GM18507 (cell line): ENCODE measurements around the gene SLC4A11.

Experiments
- DNase-seq: peaks from one replicate; pipeline ENCODE4 v3.0.0; 2011; ENCODE audit warnings: low read depth; ENCODE audit not compliant: insufficient read length; ENCODE audit errors: extremely low spot score
- FAIRE-seq: peaks from 2 replicates; lab custom pipeline; 2011; peaks lifted over from hg19 to GRCh38; lab: Jason Lieb, UNC

Gene SLC4A11

GRCh38 chr20:3248167-3248992, 9.4 kb upstream of the SLC4A11 start:
- FAIRE-seq = no peak
- DNase-seq = no peak

- DNase-seq = no peak
- FAIRE-seq = no peak
Observed at GRCh38 chr20:3247638-3248037, 8.6 kb upstream of the SLC4A11 start.

DNA sequence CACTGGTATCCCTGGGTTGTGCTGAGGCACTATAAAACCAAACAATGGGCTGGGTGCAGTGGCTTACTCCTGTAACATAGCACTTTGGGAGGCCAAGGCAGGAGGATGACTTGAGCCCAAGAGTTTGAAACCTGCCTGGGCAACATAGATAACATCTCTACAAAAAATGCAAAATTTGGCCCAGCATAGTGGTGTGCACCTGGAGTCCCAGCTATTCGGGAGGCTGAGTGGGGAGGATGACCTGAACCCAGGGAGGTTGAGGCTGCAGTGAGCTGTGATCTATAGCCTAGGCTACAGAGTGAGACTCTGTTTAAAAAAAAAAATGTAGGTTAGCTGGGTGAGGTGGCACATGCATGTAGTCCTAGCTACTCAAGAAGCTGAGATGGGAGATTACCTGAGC, 7.7 kb upstream of the SLC4A11 start:
- DNase-seq (no peak), FAIRE-seq (no peak)

DNA sequence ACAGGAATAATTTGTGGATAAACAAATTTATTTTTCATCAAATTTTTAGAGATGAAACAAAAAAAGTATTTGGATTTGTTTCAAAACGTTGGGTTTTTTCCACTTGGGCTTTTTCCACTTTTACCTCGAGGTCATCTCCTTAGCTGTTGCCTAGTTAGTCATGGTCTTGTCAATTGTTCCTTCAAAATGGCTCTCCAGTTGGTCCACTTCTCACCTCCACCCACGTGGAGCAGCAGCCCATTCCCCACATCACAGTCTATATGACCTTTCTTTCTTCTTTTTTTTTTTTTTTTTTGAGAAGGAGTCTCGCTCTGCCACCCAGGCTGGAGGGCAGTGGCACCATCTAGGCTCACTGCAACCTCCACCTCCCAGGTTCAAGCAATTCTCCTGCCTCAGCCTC, 6.7 kb upstream of the SLC4A11 start:
- no peak for DNase-seq
- no peak for FAIRE-seq

- FAIRE-seq (no peak), DNase-seq (no peak)
Observed at GRCh38 chr20:3245156-3245555, 6.2 kb upstream of the SLC4A11 start.

DNA sequence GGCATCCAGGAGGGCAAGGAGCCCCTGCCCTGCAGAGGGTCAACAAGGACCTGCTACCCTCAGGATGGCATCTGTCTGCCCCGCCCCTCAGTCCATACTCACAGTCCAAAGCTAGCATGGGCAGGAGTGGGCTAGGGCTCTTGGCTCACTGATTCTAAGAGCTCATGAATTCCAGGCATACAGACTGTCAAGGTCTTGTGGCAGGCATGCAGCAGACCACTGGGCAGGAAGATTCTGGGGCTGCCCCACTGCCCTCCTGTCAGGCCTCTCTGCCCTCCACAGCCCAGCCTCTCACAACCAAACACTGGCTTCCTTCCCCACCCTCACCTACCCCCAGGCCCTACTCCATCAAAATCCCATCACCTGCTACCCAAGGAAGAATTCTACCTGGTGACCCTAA, 5.6 kb upstream of the SLC4A11 start:
- FAIRE-seq (no peak), DNase-seq (no peak)

GRCh38 chr20:3243718-3244358, 4.8 kb upstream of the SLC4A11 start:
- no peak for FAIRE-seq
- DNase-seq = no peak

DNA sequence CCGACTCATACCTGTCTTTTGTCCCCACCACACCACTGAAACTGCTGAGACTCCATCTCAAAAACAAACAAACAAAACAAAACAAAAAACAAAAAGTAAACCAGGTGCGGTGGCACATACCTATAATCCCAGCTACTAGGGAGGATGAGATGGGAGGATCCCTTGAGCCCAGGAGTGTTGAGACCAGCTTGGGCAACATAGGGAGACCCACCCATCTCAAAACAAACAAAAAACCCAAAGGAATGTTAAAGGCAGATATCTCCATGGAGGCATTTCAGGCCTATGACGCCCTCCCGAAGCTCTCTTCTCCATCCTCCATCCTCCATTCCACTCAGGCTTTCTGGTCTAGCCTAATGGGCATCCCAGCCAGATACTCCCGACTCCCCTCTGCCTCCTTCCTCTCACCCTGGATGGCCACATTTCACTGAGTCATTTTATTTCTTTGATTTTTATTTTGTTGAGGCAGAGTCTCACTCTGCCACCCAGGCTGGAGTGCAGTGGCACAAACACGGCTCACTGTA, 3.2 kb upstream of the SLC4A11 start:
- DNase-seq = no peak
- no peak for FAIRE-seq

DNA sequence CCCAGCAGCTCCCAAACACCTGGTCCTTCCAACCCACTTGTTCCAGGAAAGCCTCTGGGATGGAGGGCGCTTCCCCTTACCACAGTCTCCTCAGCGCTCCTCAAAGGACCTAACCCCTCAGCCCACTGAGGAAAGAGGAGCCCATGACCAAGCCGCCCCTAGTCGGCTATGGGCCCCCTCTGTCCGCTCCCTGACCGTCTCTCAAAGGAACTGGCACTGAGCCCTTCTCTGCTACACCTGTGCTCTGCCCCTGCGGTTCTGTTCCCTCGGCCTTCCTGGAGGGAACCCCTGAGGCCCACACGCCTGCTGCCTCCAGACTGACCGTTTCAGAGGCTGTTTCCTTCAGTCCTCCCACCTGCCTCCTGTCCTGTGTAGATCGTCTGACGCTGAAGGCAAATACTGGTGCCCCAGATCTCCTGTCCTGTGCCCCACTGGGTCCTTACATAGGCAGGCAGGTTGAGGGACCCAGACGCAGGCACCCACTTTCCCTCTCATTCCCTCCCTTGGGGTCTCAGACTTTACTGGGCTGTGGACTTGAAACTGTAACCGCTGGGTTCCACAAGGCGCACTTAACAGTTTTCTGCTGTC, 1.9 kb upstream of the SLC4A11 start:
- DNase-seq (no peak), FAIRE-seq (no peak)

GRCh38 chr20:3239867-3240775, 1.1 kb upstream of the SLC4A11 start:
- no peak for FAIRE-seq
- no peak for DNase-seq

DNA sequence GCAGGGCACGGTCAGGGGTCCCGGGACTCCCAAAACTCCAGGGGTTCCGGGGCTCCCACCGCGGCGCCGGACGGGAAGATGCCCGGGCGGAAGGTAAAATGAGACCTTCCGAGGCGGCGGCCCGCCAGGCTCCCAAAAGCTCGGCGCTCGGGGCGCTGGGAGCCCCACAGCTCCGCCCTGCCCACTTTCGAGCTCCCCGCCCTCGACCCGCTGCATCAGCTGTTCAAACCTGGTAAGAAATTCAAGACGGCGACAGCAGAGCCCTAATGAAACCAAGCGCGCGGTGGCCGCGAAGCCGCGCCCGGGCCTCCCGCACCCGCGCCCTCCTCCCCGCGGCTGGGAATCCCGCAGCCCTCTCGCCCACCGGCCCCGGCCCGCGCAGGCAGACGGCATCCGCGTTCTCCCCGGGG, 369 bp downstream of the SLC4A11 start:
- FAIRE-seq = peak; percentile 53
- no peak for DNase-seq

- no peak for FAIRE-seq
- no peak for DNase-seq
Observed at GRCh38 chr20:3237958-3238615, 903 bp downstream of the SLC4A11 start.

- FAIRE-seq (no peak), DNase-seq (no peak)
Observed at GRCh38 chr20:3237011-3237957, 1.7 kb downstream of the SLC4A11 start.

DNA sequence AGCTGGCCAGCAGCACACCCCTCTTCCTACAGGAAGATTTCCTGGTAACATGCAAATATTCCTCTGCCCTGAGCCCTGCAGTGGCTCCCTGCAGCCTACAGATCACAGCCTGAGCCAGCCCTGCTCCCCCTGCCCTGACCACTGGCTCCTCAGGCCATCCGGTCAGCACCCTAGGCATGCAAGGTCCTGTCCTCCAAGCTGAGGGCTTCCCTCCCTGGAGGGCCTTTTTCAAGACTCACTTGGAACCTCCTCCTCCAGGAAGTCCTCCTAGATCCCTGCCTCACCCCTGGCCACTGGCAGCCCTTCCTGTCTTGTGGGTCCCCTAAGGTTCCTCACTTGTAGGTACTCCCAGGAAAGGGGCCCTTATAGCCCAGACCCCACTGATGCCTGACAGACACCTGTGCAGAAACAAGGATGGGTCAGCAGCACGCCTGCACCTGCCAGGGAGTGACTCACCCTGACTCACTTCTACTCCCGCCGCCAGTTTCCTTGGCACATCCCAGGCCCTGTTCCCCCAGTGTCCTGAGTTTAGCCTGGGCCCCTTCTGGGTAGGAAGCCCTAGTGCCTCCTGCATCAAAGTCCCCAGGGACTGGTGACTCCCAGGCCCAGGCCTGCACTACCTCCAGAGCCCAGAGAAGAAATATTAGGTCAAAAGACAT, 3.2 kb downstream of the SLC4A11 start:
- DNase-seq = no peak
- FAIRE-seq = no peak

DNA sequence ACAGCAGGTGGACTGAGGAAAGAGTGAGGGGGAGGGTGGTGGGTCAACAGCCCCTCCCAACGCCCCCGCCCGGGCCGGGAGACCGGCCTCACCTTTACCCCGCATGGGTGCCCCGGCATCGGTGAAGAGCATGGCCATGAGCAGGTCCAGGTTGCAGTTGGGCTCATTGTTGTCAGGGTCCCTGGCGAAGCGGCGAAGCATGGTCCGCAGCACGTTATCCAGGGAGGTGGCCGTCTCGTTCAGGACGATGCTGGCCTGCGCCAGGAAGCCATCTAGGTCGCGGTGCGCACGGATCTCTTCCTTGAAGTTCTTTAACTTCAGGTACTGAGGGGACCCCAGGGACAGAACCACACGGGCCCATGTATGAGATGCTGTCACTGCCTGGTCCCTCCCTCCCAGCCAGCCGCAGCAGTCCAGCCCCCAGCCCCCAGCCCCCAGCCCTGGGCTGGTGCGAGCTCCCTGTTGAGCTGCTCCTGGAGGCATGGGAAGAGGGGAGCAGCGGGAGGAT, 4.9 kb downstream of the SLC4A11 start:
- no peak for FAIRE-seq
- DNase-seq = no peak

GRCh38 chr20:3233131-3233990, 5.6 kb downstream of the SLC4A11 start:
- no peak for FAIRE-seq
- no peak for DNase-seq
